HCT116 (cell line): ENCODE measurements around the gene CENPK. TPM values are rescaled to one million over a fixed set of nuclear protein-coding genes. Genes with fewer than 3 reads are reported as not detected.

ENCODE experiments used
- ATAC-seq: fragments of 200-7000 bp; cut with Tn5 transposase; 2 replicates; pipeline ENCODE4 v1.9.1; 2020; ENCODE audit warnings: mild to moderate bottlenecking, moderate library complexity
- Bru-seq: library from RNA; stranded (reverse); fragments of 400-500 nt; gene quantifications from one replicate; lab custom pipeline; 2021; lab: Mats Ljungman, UMichigan
- BruChase-seq, 2 experiments: library from RNA; stranded (reverse); fragments of 400-500 nt; gene quantifications; one replicate each; lab custom pipeline; 2021; lab: Mats Ljungman, UMichigan
- BruUV-seq: library from RNA; stranded (reverse); fragments of 400-500 nt; replicated peaks from 2 replicates; lab custom pipeline; 2021; lab: Mats Ljungman, UMichigan
- CTCF ChIA-PET: fragments of 300-600 bp; sonication (Branson Sonifier 250); formaldehyde crosslinking; loops from one replicate; lab custom pipeline; 2021; ENCODE audit warnings: antibody characterized with exemption; lab: Charles Lee
- POLR2A ChIA-PET: fragments of 300-600, 350-600 bp; sonication (Branson Sonifier 250); formaldehyde crosslinking; loops from one replicate; lab custom pipeline; 2021; ENCODE audit warnings: antibody characterized with exemption; lab: Charles Lee
- RAD21 ChIA-PET, 2 experiments: fragments of 300-600 bp; sonication (Branson Sonifier 250); formaldehyde crosslinking; loops; one replicate each; lab custom pipeline; 2023; ENCODE audit warnings: low total read pairs in 2 of 2; ENCODE audit not compliant: uncharacterized antibody in 2 of 2, unreplicated experiment in 2 of 2, low non-redundant PET in 1 of 2; lab: Charles Lee
- DNase-seq: peaks from one replicate; pipeline ENCODE4 v3.0.0-alpha.2; 2010; ENCODE audit warnings: low read depth, low spot score
- H2AFZ ChIP-seq: fragments of 200-600 bp; shearing (Covaris generic), sonication (generic); 2 replicates; pipeline ENCODE4 v1.6.1; 2017; ENCODE audit warnings: low read depth, mixed run types, mixed read lengths, antibody characterized with exemption, low read length; ENCODE audit not compliant: poor library complexity, severe bottlenecking
- H3K27ac ChIP-seq: 2 replicates; pipeline ENCODE4 v1.5.1; 2012; ENCODE audit warnings: low read depth, low read length
- H3K27me3 ChIP-seq: fragments of 200-600 bp; sonication (generic); 2 replicates; pipeline ENCODE4 v1.6.1; 2016; ENCODE audit warnings: mixed run types, low read length, mixed read lengths; ENCODE audit not compliant: insufficient read depth
- H3K36me3 ChIP-seq, 2 experiments: fragments of 200-500 bp in 1 of 2; fragments of 200-600 bp in 1 of 2; sonication (Bioruptor generic) in 1 of 2; sonication (generic) in 1 of 2; 2 replicates each; pipeline versions ENCODE4 v1.5.1 to v1.6.1; 2014 to 2016; ENCODE audit warnings: low read length in 2 of 2, inconsistent platforms in 1 of 2, mixed read lengths in 1 of 2, mixed run types in 1 of 2; ENCODE audit not compliant: insufficient read depth in 2 of 2, control insufficient read depth in 1 of 2
- H3K4me1 ChIP-seq, 2 experiments: fragments of 200-600 bp in 1 of 2; sonication (generic) in 1 of 2; 2 replicates each; pipeline versions ENCODE4 v1.5.1 to v1.6.1; 2012 to 2017; ENCODE audit warnings: low read length in 2 of 2, inconsistent platforms in 1 of 2, mild to moderate bottlenecking in 1 of 2, mixed read lengths in 1 of 2, mixed run types in 1 of 2, moderate library complexity in 1 of 2; ENCODE audit not compliant: insufficient read depth in 2 of 2, control insufficient read depth in 1 of 2
- H3K4me2 ChIP-seq: fragments of 200-600 bp; sonication (generic); 2 replicates; pipeline ENCODE4 v1.6.1; 2017; ENCODE audit warnings: mixed run types, low read length, mixed read lengths
- H3K4me3 ChIP-seq, 2 experiments: fragments of 200-600 bp in 1 of 2; sonication (generic) in 1 of 2; replicated peaks in 1 of 2; 2 replicates each; pipeline ENCODE4 v1.5.1; 2011 to 2016; ENCODE audit warnings: low read length in 2 of 2, control low read depth in 1 of 2, low read depth in 1 of 2, mild to moderate bottlenecking in 1 of 2, mixed read lengths in 1 of 2, mixed run types in 1 of 2
- H3K79me2 ChIP-seq: fragments of 200-600 bp; sonication (generic); 2 replicates; pipeline ENCODE4 v1.6.1; 2017; ENCODE audit warnings: mild to moderate bottlenecking, mixed run types, low read length, moderate library complexity, mixed read lengths; ENCODE audit not compliant: insufficient read depth
- H3K9ac ChIP-seq: fragments of 200-600 bp; sonication (generic); 2 replicates; pipeline ENCODE4 v1.6.1; 2016; ENCODE audit warnings: low read length, mixed read lengths
- H3K9me2 ChIP-seq: fragments of 200-600 bp; sonication (generic), shearing (Covaris generic); 2 replicates; pipeline ENCODE4 v1.6.1; 2017; ENCODE audit warnings: mixed run types, mild to moderate bottlenecking, moderate library complexity; ENCODE audit not compliant: insufficient read depth
- H3K9me3 ChIP-seq, 2 experiments: fragments of 200-500 bp in 1 of 2; fragments of 200-600 bp in 1 of 2; sonication (Bioruptor generic) in 1 of 2; sonication (generic) in 1 of 2; 2 replicates each; pipeline ENCODE4 v1.6.1; 2014 to 2017; ENCODE audit warnings: low read length in 2 of 2, mixed read lengths in 2 of 2, inconsistent platforms in 1 of 2, low read depth in 1 of 2, mild to moderate bottlenecking in 1 of 2, mixed run types in 1 of 2, moderate library complexity in 1 of 2; ENCODE audit not compliant: control insufficient read depth in 1 of 2, insufficient read depth in 1 of 2
- H4K20me1 ChIP-seq: fragments of 200-600 bp; sonication (generic), shearing (Covaris generic); 2 replicates; pipeline ENCODE4 v1.6.1; 2017; ENCODE audit warnings: mixed run types, mild to moderate bottlenecking, moderate library complexity; ENCODE audit not compliant: insufficient read depth
- CBX3 ChIP-seq: IDR thresholded peaks from 2 replicates; pipeline ENCODE4 v1.6.1; 2012; ENCODE audit warnings: low read depth
- CEBPB ChIP-seq: IDR thresholded peaks from 2 replicates; pipeline ENCODE4 v1.6.1; 2012; ENCODE audit warnings: low read depth
- CTCF ChIP-seq, 3 experiments: fragments of 200-600 bp in 1 of 3; sonication (generic) in 1 of 3; IDR thresholded peaks in 2 of 3; conservative IDR thresholded peaks in 1 of 3; 2 replicates each; pipeline ENCODE4 v1.5.1; 2012 to 2017; ENCODE audit warnings: low read depth in 2 of 3, low read length in 2 of 3, antibody characterized with exemption in 1 of 3, borderline replicate concordance in 1 of 3, control low read depth in 1 of 3, mild to moderate bottlenecking in 1 of 3, mixed read lengths in 1 of 3, mixed run types in 1 of 3, moderate library complexity in 1 of 3; ENCODE audit not compliant: insufficient read depth in 1 of 3
- EGR1 ChIP-seq: IDR thresholded peaks from 2 replicates; pipeline ENCODE4 v1.6.1; 2012; ENCODE audit warnings: low read depth
- ELF1 ChIP-seq: IDR thresholded peaks from 2 replicates; pipeline ENCODE4 v1.6.1; 2012; ENCODE audit warnings: low read depth, borderline replicate concordance
- EZH2 ChIP-seq: fragments of 200-600 bp; sonication (generic); IDR thresholded peaks from 2 replicates; pipeline ENCODE4 v1.6.1; 2017; ENCODE audit warnings: antibody characterized with exemption, mixed run types
- EZH2phosphoT487 ChIP-seq: fragments of 200-600 bp; IDR thresholded peaks from 2 replicates; pipeline ENCODE4 v1.6.1; 2018; ENCODE audit warnings: antibody characterized with exemption, borderline replicate concordance
- FOSL1 ChIP-seq: IDR thresholded peaks from 2 replicates; pipeline ENCODE4 v1.6.1; 2012; ENCODE audit warnings: low read depth
- JUND ChIP-seq: IDR thresholded peaks from 2 replicates; pipeline ENCODE4 v1.6.1; 2012
- MAX ChIP-seq: IDR thresholded peaks from 2 replicates; pipeline ENCODE4 v1.6.1; 2012
- POLR2AphosphoS5 ChIP-seq: IDR thresholded peaks from 2 replicates; pipeline ENCODE4 v1.6.1; 2011; ENCODE audit warnings: mild to moderate bottlenecking, low read depth, low read length, moderate library complexity
- RAD21 ChIP-seq: IDR thresholded peaks from 2 replicates; pipeline ENCODE4 v1.6.1; 2012; ENCODE audit warnings: low read depth, mild to moderate bottlenecking
- SIN3A ChIP-seq: IDR thresholded peaks from 2 replicates; pipeline ENCODE4 v1.6.1; 2012; ENCODE audit warnings: low read depth
- SP1 ChIP-seq: IDR thresholded peaks from 2 replicates; pipeline ENCODE4 v1.6.1; 2012; ENCODE audit warnings: low read depth
- YY1 ChIP-seq: IDR thresholded peaks from 2 replicates; pipeline ENCODE4 v1.6.1; 2011; ENCODE audit warnings: low read length, low read depth, moderate library complexity, mild to moderate bottlenecking; ENCODE audit not compliant: insufficient replicate concordance; ENCODE audit errors: extremely low read depth
- ZNF274 ChIP-seq: fragments of 200-500 bp; sonication (Bioruptor generic); IDR thresholded peaks from 2 replicates; pipeline ENCODE4 v1.6.1; 2014; ENCODE audit warnings: mild to moderate bottlenecking, low read depth, low read length, inconsistent platforms
- intact Hi-C: fragments of 100-400 bp; cut with micrococcal nuclease; formaldehyde crosslinking; loops from 2 replicates; pipeline ENCODE4 v1.10.0; 2022
- long read RNA-seq: library from polyadenylated mRNA; unstranded; transcript quantifications from one replicate; pipeline ENCODE4 v2.0.0, GENCODE V29; 2021; ENCODE audit not compliant: unreplicated experiment
- polyA plus RNA-seq: library from polyadenylated mRNA; unstranded; fragments of >200 nt; gene quantifications from 2 replicates; pipeline ENCODE4 v1.2.1, GENCODE V29; 2012; ENCODE audit warnings: missing spikeins
- total RNA-seq: library from RNA; stranded (reverse); gene quantifications from one replicate; pipeline ENCODE4 v1.2.1, GENCODE V29; 2021; ENCODE audit not compliant: unreplicated experiment
- TF ChIP-seq, protein P1 (sequence below): IDR thresholded peaks from 2 replicates; pipeline ENCODE4 v1.6.1; 2011; ENCODE audit warnings: mild to moderate bottlenecking, low read length, moderate library complexity; ENCODE audit not compliant: insufficient replicate concordance; ENCODE audit errors: extremely low read depth
- TF ChIP-seq, protein P2 (sequence below): IDR thresholded peaks from 2 replicates; pipeline ENCODE4 v1.6.1; 2012

CENPK gene
- total RNA-seq, result 21.4 TPM
- 4.9 and 6.6 TPM in 2 replicates for polyA plus RNA-seq
- percentile 83 among the genes with signal in this experiment for Bru-seq, nascent RNA
- percentile 78 among the genes with signal in this experiment for BruChase-seq, experiment 1, labeled RNA remaining after a 6-hour chase
- percentile 86 among the genes with signal in this experiment for BruChase-seq, experiment 2, labeled RNA remaining after a 2-hour chase
- long read RNA-seq, transcript CENPK-202 (11 exons, 1,734 nt), result major isoform, 9 of 28 reads
- long read RNA-seq, partial matches to known transcripts, result 5 of 28 reads
- long read RNA-seq, other reads (novel, unspliced or antisense), result 11 of 28 reads

DNA sequence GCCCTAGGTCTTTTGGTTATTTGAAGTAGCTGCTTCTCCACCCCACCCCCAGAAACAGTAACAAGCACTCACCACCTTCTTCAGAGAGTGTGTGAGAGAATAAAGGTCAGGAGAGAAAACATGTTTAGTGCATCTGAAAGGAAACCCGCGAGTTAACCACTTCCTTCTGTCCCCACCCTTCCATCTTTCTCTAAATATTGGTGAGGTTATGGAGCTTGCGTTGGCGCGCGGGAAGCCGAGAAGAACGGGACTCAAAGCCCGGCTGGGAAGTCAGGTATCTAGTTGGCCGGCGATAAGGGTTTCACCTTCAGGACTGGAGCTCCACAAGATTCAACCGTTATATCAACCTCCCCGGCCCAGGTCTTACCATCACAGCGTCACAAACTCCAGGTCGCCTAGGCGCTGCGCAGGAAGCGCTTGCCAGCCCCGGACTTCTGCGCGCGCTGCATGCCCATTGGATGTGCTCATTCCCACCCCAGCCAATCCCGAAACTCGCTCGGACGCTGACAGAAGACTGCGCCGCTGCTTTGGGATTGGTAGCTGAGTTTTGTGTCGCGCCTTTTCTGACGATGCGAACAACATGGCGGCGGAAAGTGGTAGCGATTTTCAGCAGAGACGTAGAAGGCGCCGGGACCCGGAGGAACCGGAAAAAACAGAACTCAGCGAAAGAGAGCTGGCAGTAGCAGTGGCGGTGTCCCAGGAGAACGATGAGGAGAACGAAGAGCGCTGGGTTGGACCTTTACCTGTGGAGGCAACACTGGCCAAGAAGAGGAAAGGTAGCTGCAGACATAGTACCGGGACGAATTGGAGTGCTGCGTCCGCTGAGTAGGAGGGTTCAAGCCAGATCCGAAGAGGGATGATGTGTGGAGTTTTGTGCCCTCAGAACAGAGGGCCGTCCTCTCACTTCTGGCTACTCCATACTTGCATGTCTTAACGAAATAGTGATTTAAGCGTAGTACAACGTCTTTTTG, at the start of gene CENPK, which contains the start of gene PPWD1:
Gene CENPK (minus strand): TSS at position 438 of the 971 bp plus-strand sequence. CDS start 8,261 bp downstream, outside the sequence.
Gene PPWD1 (plus strand): TSS at position 566 of the 971 bp plus-strand sequence. CDS start 15 bp downstream, at position 581.
- H3K9me2 ChIP-seq, result no peaks in the 10 kb centered on the region
- H3K36me3 ChIP-seq, result peaks cover 5 to 6% of the 10 kb centered on the region in 2 experiments; a peak in 3 of 4 replicates
- H3K4me2 ChIP-seq, result peak within 1 kb of the TSS; percentile 82
- ATAC-seq (peak; percentile 100), DNase-seq (peak; percentile 91)
- no peaks in the 10 kb centered on the region for H3K9me3 ChIP-seq
- H3K4me3 ChIP-seq, result peak within 1 kb of the TSS; percentile 87 to 96
- ChIA-PET CTCF (no interaction called here), RAD21 (interaction anchor here in 1 of 2 experiments (0.6 kb wide), 1 partner anchor 18 kb away, joined by 3 read pairs; no protein-coding TSS in a partner anchor), POLR2A (interaction anchor here (1.2 to 1.3 kb wide), 4 partner anchors 9 to 44 kb away, joined by 3 to 4 read pairs (median 3); no protein-coding TSS in a partner anchor)
- peak within 1 kb of the TSS; percentile 85 for H2AFZ ChIP-seq
- BruUV-seq, result TSS peak; percentile 75
- peaks cover 12 to 14% of the 10 kb centered on the region in 2 experiments; a peak in 3 of 4 replicates for H3K4me1 ChIP-seq
- intact Hi-C loops, result loop anchor here (2.0 kb wide), 1 partner anchor 62 kb away; the partner anchor contains the start of genes SHLD3, TRAPPC13 and TRIM23
- H3K9ac ChIP-seq, result peak within 1 kb of the TSS; percentile 80
- no peaks in the 10 kb centered on the region for H4K20me1 ChIP-seq
- peaks cover 75% of the 10 kb centered on the region for H3K79me2 ChIP-seq
- H3K27me3 ChIP-seq, result no peaks in the 10 kb centered on the region
- H3K27ac ChIP-seq, result peak within 1 kb of the TSS; percentile 68
- TF ChIP-seq ELF1 (peak; percentile 18; the same call in 1 of the 2 replicates), EGR1 (no peak), POLR2AphosphoS5 (peak; percentile 88), RAD21 (no peak), EZH2 (no peak), SP1 (peak; percentile 97), YY1 (peak; percentile 98), EZH2phosphoT487 (no peak), MAX (peak; percentile 35; the same call in 1 of the 2 replicates), ZNF274 (no peak), CEBPB (no peak), CTCF (IDR thresholded peaks at IDR 0.05 in 2 of 3, conservative IDR thresholded peaks at IDR 0.05 in 1 of 3; ENCODE audit: borderline replicate concordance in 1 of 3, insufficient read depth in 1 of 3, low read depth in 2 of 3, low read length in 2 of 3) (no peak), FOSL1 (no peak), JUND (no peak), CBX3 (peak; percentile 57), SIN3A (peak; percentile 90)
- TF ChIP-seq, protein P1, sequence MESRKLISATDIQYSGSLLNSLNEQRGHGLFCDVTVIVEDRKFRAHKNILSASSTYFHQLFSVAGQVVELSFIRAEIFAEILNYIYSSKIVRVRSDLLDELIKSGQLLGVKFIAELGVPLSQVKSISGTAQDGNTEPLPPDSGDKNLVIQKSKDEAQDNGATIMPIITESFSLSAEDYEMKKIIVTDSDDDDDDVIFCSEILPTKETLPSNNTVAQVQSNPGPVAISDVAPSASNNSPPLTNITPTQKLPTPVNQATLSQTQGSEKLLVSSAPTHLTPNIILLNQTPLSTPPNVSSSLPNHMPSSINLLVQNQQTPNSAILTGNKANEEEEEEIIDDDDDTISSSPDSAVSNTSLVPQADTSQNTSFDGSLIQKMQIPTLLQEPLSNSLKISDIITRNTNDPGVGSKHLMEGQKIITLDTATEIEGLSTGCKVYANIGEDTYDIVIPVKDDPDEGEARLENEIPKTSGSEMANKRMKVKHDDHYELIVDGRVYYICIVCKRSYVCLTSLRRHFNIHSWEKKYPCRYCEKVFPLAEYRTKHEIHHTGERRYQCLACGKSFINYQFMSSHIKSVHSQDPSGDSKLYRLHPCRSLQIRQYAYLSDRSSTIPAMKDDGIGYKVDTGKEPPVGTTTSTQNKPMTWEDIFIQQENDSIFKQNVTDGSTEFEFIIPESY, result no peak
- TF ChIP-seq, protein P2, sequence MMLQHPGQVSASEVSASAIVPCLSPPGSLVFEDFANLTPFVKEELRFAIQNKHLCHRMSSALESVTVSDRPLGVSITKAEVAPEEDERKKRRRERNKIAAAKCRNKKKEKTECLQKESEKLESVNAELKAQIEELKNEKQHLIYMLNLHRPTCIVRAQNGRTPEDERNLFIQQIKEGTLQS, result no peak
